H1 (cell line): ENCODE measurements around the gene SPAG8.

ENCODE experiments used
- ATF3 ChIP-seq: IDR thresholded peaks from 2 replicates; pipeline ENCODE4 v1.6.1; 2011; ENCODE audit warnings: low read depth, mild to moderate bottlenecking, low read length; ENCODE audit not compliant: insufficient read depth
- BCL11A ChIP-seq, 2 experiments: IDR thresholded peaks; one replicate each; pipeline ENCODE4 v1.6.1; 2011; ENCODE audit warnings: low read depth in 2 of 2, low read length in 2 of 2, mild to moderate bottlenecking in 2 of 2
- BRCA1 ChIP-seq: IDR thresholded peaks from 2 replicates; pipeline ENCODE4 v1.6.1; 2012; ENCODE audit warnings: low read depth, low read length, improper control_type of control experiment
- CHD1 ChIP-seq: IDR thresholded peaks from 2 replicates; pipeline ENCODE4 v1.6.1; 2012; ENCODE audit warnings: low read depth, low read length, improper control_type of control experiment
- CTCF ChIP-seq, 3 experiments: IDR thresholded peaks; 1 replicate in 2 of 3; 2 replicates in 1 of 3; pipeline versions ENCODE4 v1.5.1 to v1.6.1; 2011; ENCODE audit warnings: low read length in 3 of 3, mild to moderate bottlenecking in 3 of 3, inconsistent platforms in 2 of 3, low read depth in 1 of 3, moderate library complexity in 1 of 3; ENCODE audit not compliant: insufficient read depth in 1 of 3; ENCODE audit errors: control extremely low read depth in 1 of 3
- EGR1 ChIP-seq: IDR thresholded peaks from 2 replicates; pipeline ENCODE4 v1.6.1; 2011; ENCODE audit warnings: low read depth, low read length, borderline replicate concordance
- HDAC6 ChIP-seq: IDR thresholded peaks from one replicate; pipeline ENCODE4 v1.7.1; 2012; ENCODE audit warnings: low read depth, mild to moderate bottlenecking, inconsistent platforms, low read length, moderate library complexity
- MAFK ChIP-seq: IDR thresholded peaks from 2 replicates; pipeline ENCODE4 v1.6.1; 2012; ENCODE audit warnings: low read depth, mild to moderate bottlenecking, improper control_type of control experiment, low read length
- NRF1 ChIP-seq: IDR thresholded peaks from 2 replicates; pipeline ENCODE4 v1.6.1; 2011; ENCODE audit warnings: mild to moderate bottlenecking, low read depth, low read length, improper control_type of control experiment
- POLR2A ChIP-seq, 2 experiments: IDR thresholded peaks; 1 replicate in 1 of 2; 2 replicates in 1 of 2; pipeline ENCODE4 v1.6.1; 2011; ENCODE audit warnings: low read depth in 2 of 2, low read length in 2 of 2, mild to moderate bottlenecking in 2 of 2; ENCODE audit errors: control extremely low read depth in 1 of 2
- POLR2AphosphoS5 ChIP-seq: IDR thresholded peaks from 2 replicates; pipeline ENCODE4 v1.6.1; 2011; ENCODE audit warnings: low read depth, low read length
- RFX5 ChIP-seq: IDR thresholded peaks from 2 replicates; pipeline ENCODE4 v1.6.1; 2011; ENCODE audit warnings: low read depth, low read length, improper control_type of control experiment, borderline replicate concordance
- TAF7 ChIP-seq: optimal IDR thresholded peaks from 2 replicates; pipeline ENCODE3; 2011; ENCODE audit warnings: low read depth, mild to moderate bottlenecking, inconsistent platforms, low read length, moderate library complexity, borderline replicate concordance

- TF ChIP-seq CHD1: no peak
- TF ChIP-seq CTCF (IDR thresholded peaks at IDR 0.05; ENCODE audit: control extremely low read depth in 1 of 3, insufficient read depth in 1 of 3, low read depth in 1 of 3, low read length in 3 of 3): no peak
- TF ChIP-seq MAFK: no peak
- no peak for TF ChIP-seq BRCA1
- no peak for TF ChIP-seq RFX5
- no peak for TF ChIP-seq BCL11A (IDR thresholded peaks at IDR 0.05; ENCODE audit: low read depth in 2 of 2, low read length in 2 of 2)
- TF ChIP-seq TAF7: no peak
- TF ChIP-seq ATF3: no peak
- no peak for TF ChIP-seq POLR2AphosphoS5
- no peak for TF ChIP-seq POLR2A (IDR thresholded peaks at IDR 0.05; ENCODE audit: control extremely low read depth in 1 of 2, low read depth in 2 of 2, low read length in 2 of 2)
- no peak for TF ChIP-seq EGR1
- no peak for TF ChIP-seq NRF1
- no peak for TF ChIP-seq HDAC6
Observed at GRCh38 chr9:35810122-35810521, 1.9 kb downstream of the SPAG8 start.
